HG03139 (cell line): ENCODE measurements around the gene FAR2.
A peak's percentile ranks its signal among the peaks of the same experiment; 100 is the strongest.
"Not testable (repeated sequence)": the region's sequence is repeated elsewhere in the genome, so short reads cannot be mapped to it uniquely, and the experiment has no call there.

Source experiments
- ATAC-seq: cut with Tn5 transposase; IDR thresholded peaks from one replicate; pipeline ENCODE4 v1.9.1; 2021; ENCODE audit not compliant: unreplicated experiment

The FAR2 gene

DNA sequence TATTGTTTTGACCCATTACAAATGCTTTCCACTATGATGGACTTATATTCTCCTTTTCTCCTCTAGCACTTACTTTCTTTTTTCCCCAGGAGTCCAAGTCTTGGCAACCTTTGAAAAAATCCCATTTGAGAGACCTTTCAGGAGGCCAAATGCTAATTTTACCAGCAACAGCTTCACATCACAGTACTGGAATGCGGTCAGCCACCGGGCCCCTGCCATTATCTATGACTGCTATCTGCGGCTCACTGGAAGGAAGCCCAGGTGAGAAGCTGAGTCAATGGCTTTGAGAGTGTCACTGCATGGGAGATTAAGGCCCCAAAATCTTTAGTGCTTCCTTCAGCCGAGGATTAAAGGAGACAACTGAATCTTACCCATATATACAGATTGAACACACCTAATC lies 167.7 kb downstream of the FAR2 start:
- no peak for ATAC-seq

DNA sequence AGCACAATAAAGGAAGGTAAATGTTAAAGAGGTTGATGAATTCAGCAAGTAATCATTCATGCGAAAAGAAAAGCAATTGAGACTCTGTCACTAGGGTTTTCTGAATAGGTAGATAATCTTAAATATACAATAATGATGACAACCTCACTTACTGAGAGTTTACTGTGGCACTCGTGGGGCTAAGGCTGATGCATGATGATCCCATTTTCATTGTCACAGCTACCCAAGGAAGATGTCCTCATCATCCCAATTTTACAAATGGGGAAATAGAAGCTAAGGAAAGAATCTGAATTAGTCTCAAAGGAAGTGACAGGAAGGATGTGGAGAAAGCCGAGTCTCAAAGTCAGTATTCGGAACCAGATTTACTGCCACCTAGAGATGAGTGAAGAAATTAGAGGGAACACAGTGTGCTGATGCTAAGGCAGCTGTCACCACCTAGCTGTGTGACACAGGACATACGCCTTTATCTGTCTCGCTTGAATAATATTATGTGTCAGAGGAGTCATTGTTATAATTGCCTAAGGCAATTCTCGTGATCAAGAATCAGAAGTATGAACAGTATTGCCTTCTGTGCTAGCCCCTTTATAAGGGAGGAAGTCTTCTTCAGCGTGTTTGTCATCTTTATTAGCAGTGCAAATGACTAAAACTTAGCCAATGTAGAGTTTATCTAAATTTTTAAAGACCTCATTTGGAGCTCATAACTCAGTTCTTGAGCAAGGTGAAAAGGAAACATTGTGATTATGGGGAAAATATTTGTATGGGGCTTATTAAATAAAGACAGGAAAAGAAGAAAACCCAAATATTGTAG lies 168.7 kb downstream of the FAR2 start:
- peak; percentile 100 for ATAC-seq

DNA sequence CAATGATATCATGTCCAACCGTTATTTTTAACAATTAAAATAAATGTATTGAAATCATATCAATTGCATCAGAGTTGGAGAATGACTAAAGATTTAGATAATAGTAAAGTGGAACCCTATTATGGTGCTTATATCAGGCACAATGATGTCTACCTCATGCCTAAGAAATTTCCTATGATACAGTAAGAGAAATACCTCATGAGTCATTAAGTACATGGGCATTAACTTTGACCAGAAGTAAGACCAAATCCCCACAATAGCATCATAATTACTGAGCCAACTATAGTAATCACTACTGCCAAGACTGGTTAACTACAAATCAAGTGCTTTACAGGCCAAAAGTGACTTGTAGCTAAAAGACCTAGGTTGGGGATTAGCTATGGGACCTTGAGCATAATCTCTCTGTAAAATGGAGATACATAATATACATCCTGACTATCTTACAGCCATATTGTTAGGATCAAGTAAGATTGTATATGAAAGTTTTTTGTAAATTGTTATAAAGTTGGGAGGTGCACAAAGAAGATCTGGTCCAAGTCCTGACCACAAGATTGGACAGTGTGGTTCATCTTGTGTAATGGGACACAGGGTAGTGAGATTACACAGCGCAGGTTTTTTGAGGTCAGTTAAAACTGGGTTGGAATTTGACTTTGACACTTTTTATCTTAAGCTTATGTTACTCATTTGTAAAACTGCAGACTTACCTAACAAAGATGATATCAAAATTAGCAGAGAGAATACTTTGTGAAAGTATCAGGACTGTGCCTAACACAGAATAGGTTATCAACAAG lies 171.4 kb downstream of the FAR2 start:
- ATAC-seq = no peak

DNA sequence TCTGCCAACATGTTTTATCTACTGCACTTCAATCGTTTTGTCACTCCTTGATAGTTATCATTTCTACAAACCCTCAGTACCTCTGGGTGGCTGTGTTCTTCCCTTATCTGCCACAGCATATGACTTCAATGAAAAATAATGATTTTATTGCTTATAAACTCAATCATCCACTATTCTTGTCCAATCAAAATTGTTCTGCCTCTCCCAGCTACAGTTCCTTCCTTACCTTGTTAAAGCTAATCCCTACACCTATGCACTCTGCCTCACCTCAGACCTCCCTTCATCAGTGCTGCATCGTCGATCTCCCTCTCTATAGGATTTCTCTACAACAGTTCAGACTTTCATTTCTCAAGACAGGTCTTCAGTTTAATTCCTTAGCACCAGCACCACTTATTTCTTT lies 173.1 kb downstream of the FAR2 start:
- ATAC-seq = no peak

DNA sequence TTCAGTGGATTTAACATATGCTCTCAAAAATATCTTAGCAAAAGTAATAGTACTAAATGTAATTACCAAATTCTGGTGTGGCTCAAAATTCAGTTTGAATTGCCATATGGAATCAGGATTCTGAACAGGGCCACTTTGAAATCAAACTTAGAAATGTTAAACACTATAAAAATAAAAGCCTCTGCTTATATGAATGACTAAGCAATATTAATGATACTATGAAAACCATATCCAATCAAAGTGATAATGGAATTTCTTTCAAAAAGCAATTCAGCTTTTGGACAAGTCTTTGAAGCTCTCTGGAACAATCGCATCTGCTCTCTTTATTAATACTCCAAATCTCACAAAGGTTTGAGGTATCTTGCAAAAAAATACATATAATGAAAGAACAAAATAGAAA lies 180.3 kb downstream of the FAR2 start:
- no peak for ATAC-seq

DNA sequence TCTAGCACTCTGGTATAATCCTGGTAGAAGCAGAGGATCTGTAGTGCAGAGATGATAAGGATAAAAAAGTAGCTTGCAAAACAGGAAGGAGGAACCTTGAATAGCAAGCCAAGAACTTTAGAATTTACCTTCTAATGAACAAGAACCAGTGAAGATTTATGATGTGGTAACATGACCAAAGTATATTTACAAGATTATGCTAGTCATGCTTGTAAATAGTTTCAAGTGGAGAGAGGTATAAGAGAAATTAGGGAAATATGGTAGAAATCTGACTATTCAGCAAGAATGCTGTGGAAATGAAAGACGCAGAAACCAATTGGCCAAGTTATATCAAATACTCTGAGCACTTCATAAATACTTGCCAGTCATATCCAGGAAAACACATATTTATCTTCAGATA lies 184.1 kb downstream of the FAR2 start:
- ATAC-seq = no peak

DNA sequence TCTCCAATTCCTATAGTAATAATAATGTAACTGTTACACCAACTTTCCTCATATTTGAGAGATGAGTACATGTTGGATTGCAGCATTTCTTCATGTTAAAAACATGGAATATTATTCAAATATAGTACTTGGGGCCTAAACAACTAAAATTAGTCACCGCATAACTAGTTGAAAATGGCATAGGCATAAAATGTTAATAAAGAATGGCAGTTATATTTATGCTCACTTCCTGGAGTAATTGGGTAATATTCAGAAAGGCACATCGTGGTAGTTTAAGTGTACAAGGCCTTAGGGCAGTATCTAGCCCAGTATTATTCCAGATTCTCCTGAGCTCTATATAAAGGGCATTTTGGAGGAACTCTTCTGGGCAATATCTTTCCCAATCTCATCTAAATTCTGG lies 185.9 kb downstream of the FAR2 start:
- no peak for ATAC-seq

DNA sequence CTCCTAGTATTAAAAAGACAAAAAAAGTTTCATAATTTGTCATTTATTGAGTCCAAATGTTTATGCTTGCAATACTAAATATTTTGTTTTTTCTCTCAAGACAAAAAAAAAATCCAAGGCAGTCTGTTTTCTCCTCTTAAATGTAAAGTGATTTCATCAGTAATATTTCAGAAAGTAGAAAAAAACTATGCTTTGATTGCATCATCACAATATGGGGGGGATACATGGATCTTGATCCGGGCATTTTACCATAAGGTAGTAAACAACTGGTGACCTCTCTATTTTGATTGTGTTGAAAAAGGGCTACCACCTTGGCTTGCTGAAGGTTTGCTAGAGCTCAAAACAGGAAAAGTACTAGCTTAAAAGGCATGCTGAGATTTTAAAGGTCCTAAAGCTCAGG lies 188.2 kb downstream of the FAR2 start:
- no peak for ATAC-seq

DNA sequence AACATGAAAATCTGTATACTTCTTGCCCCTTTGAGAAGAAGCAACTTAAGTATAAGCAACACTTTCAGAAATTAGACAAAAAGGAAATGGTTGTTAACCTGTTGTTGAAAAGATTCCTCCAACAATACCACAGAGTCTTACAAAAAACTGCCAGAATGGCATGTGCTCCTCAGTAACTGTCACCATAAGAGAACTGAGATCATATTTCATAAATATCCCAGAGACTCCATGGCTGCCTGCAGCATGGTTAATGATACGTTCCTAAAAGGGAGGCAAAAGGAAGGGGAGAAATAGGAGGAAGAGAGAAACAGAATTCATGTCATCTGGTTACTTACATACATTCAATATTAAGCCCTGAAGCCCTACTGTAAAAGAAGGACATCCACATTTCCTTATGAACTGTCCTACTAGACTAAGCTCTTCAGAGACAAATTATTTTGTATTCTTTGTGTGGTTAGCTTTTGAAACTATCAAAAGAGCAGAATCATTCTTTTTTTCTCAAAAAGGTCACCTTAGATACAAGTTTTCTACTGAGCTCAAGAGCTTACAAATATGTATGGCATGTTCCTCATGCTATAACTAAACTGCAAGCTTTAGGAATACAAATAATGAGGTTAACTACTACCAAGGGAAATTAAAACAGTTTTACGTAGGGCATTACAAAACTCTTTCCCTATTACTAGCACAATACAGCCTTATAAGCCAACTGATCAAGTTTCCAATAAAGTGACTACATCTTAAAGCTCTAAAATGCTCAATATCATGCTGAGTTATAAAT lies 194.1 kb downstream of the FAR2 start:
- ATAC-seq = no peak

DNA sequence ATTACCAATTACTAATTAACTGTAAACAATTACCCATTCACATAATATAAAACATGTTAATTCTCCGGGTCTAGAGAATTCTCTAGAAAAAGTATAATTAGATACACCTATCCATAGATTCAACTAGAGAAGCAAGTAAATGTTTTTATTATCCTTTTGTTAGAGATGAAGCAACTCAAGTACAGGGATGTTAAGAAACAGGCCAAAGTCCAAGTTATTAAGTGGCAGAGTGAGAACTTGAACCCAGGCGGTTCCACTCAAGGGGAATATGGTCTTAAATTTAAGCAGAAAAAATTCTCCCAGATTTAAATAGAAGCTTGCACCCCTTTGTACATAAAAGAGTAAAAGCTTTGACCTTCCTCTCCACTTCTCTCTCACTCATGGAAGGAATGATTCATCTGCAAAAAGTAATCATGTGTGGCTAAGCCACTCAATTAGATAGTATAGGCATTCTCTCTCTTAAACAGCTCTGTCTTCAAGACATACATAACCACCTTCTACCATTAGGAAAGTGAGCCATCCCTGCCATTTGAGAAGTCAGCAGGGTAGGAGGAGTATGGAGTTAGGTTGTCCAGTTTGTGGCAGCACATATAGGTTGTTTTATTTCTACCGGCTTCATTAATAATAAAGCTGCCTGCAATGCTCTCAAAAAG lies 197.8 kb downstream of the FAR2 start:
- ATAC-seq = no peak

DNA sequence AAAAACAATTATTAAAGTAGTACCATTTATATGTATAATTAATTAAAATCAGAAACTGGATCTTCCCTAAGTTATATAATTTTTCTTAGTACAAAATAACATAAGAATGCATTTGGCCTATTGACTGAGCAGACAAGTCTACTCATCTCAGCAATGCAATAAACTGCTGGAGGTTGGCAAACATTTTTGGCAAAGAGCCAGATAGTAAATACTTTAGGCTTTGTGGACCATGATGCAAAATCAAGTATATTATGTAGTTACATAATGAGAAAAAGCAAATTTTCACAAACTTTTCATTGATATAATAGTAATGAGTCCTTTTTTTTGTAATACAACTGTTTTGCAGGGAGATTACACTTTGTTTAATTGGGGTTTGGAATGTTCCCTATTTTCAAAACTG lies 201.0 kb downstream of the FAR2 start:
- no peak for ATAC-seq

DNA sequence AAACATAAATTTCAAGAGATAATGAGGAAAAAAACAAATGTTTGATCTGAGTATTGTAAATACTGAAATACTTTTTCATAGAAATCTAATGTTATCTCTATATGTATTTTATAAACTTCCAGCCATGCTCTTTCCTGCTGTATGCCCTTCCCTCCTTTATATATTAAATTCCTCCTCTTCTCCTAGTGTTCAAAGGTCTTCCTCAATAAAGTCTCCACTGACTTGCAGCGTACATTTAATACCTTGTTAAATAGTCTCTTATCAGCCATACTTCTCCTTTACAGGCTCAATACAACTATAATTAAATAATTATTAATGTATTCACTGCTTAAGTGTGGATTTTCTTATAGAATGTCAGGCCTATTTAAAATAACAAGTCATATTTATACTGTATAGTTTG lies 205.9 kb downstream of the FAR2 start:
- ATAC-seq = no peak

DNA sequence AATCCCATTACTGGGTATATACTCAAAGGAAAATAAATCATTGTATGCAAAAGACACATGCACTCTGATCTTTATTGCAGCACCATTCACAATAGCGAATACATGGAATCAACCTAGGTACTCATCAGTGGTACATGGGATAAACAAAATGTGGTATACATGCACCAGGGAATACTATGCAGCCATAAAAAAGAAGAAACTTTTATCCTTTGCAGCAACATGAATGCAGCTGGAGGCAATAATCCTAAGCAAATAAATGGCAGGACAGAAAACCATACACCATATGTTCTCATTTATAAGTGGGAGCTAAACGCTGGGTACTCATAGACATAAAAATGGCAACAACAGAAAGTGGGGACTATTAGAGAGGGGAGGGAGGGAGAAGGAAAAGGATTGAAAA lies 216.0 kb downstream of the FAR2 start:
- ATAC-seq = no peak

DNA sequence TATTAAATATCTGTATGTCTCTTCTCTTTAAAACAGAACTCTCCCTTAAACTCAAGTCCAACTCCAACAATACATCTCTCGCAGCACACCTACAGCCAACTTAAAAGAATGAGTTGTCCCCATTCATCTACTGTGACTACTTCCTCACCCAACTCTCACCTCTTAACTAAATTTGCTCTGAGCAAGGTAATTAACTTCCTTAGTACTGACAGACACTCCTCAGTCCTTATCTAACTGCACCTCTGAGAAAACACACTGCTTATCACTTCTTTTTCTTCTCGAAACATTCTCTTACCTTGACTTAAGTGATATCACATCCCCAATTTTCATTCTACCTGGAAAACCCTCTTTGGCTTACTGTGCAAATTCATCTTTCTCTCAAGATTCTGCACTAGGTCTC lies 224.9 kb downstream of the FAR2 start:
- ATAC-seq = no peak

DNA sequence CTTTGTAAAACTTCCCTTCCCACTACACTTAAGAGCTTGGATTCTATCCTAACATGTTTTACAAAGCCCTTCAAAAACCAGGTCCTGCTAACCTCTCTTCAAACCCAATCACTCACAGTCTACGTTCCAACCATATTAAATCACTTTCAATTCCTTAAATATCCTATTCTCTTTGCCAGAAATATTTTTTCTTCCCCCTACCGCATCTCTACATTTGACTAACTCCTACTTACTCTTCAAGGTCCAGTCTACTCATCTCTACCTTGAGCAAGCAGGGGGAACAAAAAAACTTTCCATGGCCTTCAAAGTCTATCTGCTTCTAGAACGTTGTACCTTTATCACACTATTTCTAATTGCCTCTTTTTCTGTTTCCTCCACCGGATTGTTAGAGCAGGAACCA lies 225.8 kb downstream of the FAR2 start:
- no peak for ATAC-seq

DNA sequence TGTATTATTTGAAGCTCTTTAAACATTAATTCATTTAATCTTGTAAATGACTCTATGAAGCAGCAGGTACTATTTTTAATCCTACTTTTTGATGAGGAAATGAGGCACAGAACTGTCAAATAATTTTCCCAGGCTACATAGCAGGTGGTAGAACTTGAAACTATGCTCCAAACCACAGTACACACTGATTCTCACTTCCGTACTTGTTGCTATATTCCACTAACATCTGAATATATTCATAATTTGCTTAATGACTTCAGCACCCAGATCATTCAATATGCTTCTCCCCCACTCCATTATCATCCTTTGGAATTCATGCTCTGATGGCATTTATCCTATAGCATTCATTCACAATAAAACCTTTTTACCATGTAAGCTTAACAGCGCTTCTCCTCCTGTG lies 227.0 kb downstream of the FAR2 start:
- ATAC-seq = no peak

DNA sequence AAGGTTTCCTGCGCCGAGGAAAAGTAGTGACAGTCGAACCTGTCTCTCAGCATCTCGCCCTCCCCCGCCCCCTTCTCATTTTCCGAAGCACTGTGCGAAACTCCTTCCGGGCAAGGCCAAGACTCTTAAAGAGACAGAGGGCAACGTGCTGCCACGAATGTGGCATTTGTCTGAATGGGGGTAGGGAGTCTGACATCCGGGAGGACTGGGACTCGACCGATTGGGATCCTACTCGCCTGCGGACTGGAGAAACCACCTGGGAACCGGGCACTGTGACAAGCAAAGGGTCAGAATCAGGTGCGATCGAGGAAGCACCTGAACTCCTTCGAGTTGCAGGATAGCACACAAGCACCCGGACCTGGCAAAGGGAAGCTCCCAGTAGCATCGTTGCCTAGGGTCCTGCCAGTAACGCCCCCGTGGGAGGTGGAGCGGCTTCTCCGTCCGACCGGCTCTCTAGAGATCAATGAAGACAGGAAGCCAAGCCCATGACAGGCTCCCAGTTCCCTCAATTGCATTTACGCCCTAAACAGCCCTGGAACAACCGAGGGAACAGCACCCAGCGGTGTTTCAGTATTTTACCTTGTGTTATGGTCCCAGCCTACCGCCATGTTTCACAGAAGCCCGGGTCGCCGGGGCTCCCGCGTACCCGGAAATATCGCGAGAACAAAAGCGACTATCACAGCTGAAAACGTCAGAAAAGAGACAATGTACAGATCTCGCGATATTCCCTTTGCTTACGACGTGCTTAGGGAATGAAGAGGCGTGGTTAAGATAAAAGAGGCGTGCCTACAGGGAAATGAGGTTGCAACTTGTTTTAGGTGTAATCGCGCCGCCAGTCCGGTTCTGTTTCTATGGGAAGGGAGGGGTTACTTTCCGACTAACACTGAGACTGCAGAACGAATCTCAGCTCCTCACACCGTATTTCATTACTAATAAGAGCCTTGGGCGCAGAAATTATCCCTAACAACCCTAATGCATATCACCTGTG lies 231.8 kb downstream of the FAR2 start, which contains the start of gene ERGIC2:
ERGIC2 (minus strand) TSS at position 637 of the 988 bp plus-strand sequence. CDS start 9,539 bp downstream, outside the sequence.
- ATAC-seq = peak; percentile 96

DNA sequence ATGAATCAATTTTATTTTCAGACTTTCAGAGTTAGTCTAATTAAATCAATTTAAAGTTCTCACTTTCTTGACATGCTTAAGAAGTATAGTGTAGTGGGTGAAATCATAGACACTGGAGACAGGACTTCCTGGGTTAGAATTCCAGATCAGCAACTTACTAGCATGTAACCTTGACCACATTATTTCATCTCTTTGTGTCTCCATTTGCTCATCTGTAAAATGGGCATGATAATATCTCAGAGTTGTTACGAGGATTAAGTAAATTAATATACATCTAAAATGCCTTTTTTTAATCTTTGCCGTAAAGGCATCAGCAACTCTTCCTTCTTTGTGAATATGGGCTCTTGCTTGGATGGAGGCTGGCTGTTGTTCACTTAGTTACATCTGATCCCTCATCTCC lies 233.2 kb downstream of the FAR2 start:
- no peak for ATAC-seq

DNA sequence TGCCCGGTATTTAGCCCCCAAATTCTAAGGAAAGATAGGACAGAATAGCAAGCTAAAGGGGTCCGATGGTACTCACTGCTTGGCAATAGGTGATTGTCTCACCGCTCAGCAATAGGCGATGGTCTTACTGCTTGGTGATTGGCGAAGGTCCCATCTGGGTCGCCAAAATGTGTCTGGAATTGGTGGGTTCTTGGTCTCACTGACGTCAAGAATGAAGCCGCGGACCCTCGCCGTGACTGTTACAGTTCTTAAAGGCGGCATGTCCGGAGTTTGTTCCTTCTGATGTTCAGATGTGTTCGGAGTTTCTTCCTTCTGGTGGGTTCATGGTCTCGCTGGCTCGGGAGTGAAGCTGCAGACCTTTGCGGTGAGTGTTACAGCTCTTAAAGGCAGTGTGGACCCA lies 236.1 kb downstream of the FAR2 start:
- not testable (repeated sequence) for ATAC-seq
